ENCODE results near the gene SLC47A2.

The SLC47A2 gene

DNA sequence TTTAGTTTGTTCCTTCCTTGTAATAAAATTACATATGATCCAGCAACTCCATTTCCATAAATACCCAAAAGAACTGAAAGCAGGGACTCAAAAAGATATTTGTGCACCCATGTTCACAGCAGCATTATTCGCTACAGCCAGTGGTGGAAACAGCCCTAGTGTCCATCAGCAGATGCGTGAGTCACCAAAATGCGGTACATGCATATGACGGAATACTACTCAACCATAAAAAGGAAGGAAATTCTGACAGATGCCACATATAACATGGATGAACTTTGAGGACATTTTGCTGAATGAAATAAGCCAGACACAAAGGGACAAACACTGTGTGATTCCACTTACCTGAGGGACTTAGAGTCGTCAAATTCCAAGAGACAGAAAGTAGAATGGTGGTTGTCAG lies 9.1 kb upstream of the SLC47A2 start:
- no peaks in the 10 kb centered on the region for H3K9me3 ChIP-seq (replicated peaks in 1 of 2; ENCODE audit: control insufficient read depth in 2 of 2, insufficient read depth in 1 of 2, low read depth in 1 of 2, low read length in 2 of 2)
- no peak overlapping the region for H3K4me2 ChIP-seq (ENCODE audit: insufficient read depth, low read length, poor library complexity, severe bottlenecking)
- H4K8ac ChIP-seq (ENCODE audit: low read depth, low read length): no peak overlapping the region

DNA sequence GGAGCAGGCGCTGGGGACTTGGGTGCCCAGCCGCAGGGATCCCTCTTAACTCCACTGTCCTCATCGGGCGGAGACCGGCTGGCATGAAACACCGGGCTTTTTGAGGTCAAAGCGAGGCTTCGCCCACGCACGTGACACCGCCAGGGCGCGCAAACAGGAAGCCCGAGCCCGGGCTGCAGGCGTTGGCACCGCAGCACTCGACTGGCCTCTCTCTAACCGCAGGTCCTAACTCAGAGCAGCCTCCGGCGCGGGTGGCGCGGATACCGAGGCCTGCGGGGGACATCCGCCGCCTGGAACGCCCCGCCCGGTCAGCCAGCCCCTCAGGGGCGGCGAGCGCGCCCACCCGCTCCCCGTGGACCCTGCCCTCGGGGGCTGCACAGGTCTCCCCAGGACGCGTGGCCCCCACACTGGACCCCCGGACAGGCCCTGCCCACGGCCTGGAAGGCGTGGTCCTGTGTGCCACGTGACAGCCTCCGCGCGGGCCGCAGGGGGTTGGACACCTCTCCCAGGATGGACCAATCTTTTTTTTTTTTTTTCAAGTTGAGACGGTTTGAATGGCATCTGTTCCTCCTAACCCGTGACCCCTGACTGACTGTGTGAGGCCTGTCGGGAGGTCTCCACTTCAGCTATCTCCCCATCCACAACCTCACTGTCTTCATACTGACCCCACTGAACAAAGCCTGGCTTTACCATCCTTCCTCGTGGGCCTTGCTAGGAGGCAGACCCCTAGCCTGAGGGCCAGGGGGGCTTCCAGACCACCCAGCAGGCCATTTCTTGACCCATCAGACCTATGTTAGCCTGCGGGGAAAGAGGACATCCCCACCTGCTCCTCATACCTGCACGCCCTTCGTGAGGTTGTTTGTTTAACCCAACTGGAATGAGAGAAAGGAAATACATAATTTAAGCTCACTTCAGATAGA lies 8.4 kb upstream of the SLC47A2 start:
- no peak overlapping the region for H3K14ac ChIP-seq (ENCODE audit: low read length)
- H4K91ac ChIP-seq (ENCODE audit: low read depth, low read length, poor library complexity): no peak overlapping the region
- peak overlapping the region; percentile 87 for H2AK5ac ChIP-seq (ENCODE audit: low read depth, low read length)
- H2BK15ac ChIP-seq (ENCODE audit: low read length): no peak overlapping the region
- H3K27me3 ChIP-seq (ENCODE audit: control insufficient read depth in 3 of 3, insufficient read depth in 3 of 3, low read depth in 1 of 3, low read length in 3 of 3): peaks cover 0 to 3% (median 0%) of the 10 kb centered on the region in 3 experiments
- no peak overlapping the region for H4K8ac ChIP-seq (ENCODE audit: low read depth, low read length)
- no peak for DNase-seq (ENCODE audit: low spot score)
- no peak overlapping the region for H2AFZ ChIP-seq (ENCODE audit: low read length)
- H3K4me3 ChIP-seq (ENCODE audit: low read length in 2 of 2): no peak overlapping the region
- no peak overlapping the region for H3K4me2 ChIP-seq (ENCODE audit: insufficient read depth, low read length, poor library complexity, severe bottlenecking)
- no peaks in the 10 kb centered on the region for H3K36me3 ChIP-seq (replicated peaks in 1 of 2; ENCODE audit: control insufficient read depth in 2 of 2, insufficient read depth in 2 of 2, low read length in 2 of 2)
- peak overlapping the region; percentile 4 for H2BK5ac ChIP-seq (ENCODE audit: low read length)
- no CpG with 5 or more reads among the region's 55 CpGs for WGBS, 2 donors (ENCODE audit: extremely low coverage in 2 of 2, insufficient read length in 2 of 2, insufficient replicate concordance in 1 of 2)
- H3K18ac ChIP-seq (ENCODE audit: low read length): peak overlapping the region; percentile 28
- no peak overlapping the region for H3K27ac ChIP-seq (replicated peaks; ENCODE audit: low read length)
- H2BK120ac ChIP-seq (ENCODE audit: low read depth, low read length): peak overlapping the region; percentile 28
- H2BK12ac ChIP-seq (ENCODE audit: low read length): no peak overlapping the region
- no peak overlapping the region for H3K9ac ChIP-seq (ENCODE audit: low read depth, low read length, poor library complexity)
- no peak overlapping the region for H3K4ac ChIP-seq (ENCODE audit: low read length)
- H3K79me1 ChIP-seq (ENCODE audit: low read depth, low read length): no peaks in the 10 kb centered on the region
- peaks cover 0 to 8% of the 10 kb centered on the region in 2 donors for H3K4me1 ChIP-seq (ENCODE audit: control insufficient read depth in 2 of 2, insufficient read depth in 1 of 2, low read depth in 1 of 2, low read length in 2 of 2)
- H3K23ac ChIP-seq (ENCODE audit: low read depth, low read length, poor library complexity): no peak overlapping the region
- H3K9me3 ChIP-seq (replicated peaks in 1 of 2; ENCODE audit: control insufficient read depth in 2 of 2, insufficient read depth in 1 of 2, low read depth in 1 of 2, low read length in 2 of 2): no peaks in the 10 kb centered on the region

More for the DNA sequence above, 9.1 kb upstream of the SLC47A2 start:
- no peak overlapping the region for H3K18ac ChIP-seq (ENCODE audit: low read length)
- no peaks in the 10 kb centered on the region for H3K36me3 ChIP-seq (replicated peaks in 1 of 2; ENCODE audit: control insufficient read depth in 2 of 2, insufficient read depth in 2 of 2, low read length in 2 of 2)
- peaks cover 0 to 3% (median 0%) of the 10 kb centered on the region in 3 experiments for H3K27me3 ChIP-seq (ENCODE audit: control insufficient read depth in 3 of 3, insufficient read depth in 3 of 3, low read depth in 1 of 3, low read length in 3 of 3)
- H2AK5ac ChIP-seq (ENCODE audit: low read depth, low read length): no peak overlapping the region
- H3K27ac ChIP-seq (replicated peaks; ENCODE audit: low read length): no peak overlapping the region
- H2BK5ac ChIP-seq (ENCODE audit: low read length): no peak overlapping the region
- H3K4me3 ChIP-seq (ENCODE audit: low read length in 2 of 2): no peak overlapping the region
- no peak overlapping the region for H2BK12ac ChIP-seq (ENCODE audit: low read length)
- H4K91ac ChIP-seq (ENCODE audit: low read depth, low read length, poor library complexity): no peak overlapping the region
- no peak overlapping the region for H3K4ac ChIP-seq (ENCODE audit: low read length)
- no CpG with 5 or more reads among the region's 5 CpGs for WGBS, 2 donors (ENCODE audit: extremely low coverage in 2 of 2, insufficient read length in 2 of 2, insufficient replicate concordance in 1 of 2)
- no peak overlapping the region for H2BK15ac ChIP-seq (ENCODE audit: low read length)
- H3K9ac ChIP-seq (ENCODE audit: low read depth, low read length, poor library complexity): no peak overlapping the region
- H2AFZ ChIP-seq (ENCODE audit: low read length): no peak overlapping the region
- no peak overlapping the region for H3K23ac ChIP-seq (ENCODE audit: low read depth, low read length, poor library complexity)
- no peak for DNase-seq (ENCODE audit: low spot score)
- peaks cover 0 to 5% of the 10 kb centered on the region in 2 donors for H3K4me1 ChIP-seq (ENCODE audit: control insufficient read depth in 2 of 2, insufficient read depth in 1 of 2, low read depth in 1 of 2, low read length in 2 of 2)
- no peak overlapping the region for H2BK120ac ChIP-seq (ENCODE audit: low read depth, low read length)
- H3K14ac ChIP-seq (ENCODE audit: low read length): no peak overlapping the region
- no peaks in the 10 kb centered on the region for H3K79me1 ChIP-seq (ENCODE audit: low read depth, low read length)

DNA sequence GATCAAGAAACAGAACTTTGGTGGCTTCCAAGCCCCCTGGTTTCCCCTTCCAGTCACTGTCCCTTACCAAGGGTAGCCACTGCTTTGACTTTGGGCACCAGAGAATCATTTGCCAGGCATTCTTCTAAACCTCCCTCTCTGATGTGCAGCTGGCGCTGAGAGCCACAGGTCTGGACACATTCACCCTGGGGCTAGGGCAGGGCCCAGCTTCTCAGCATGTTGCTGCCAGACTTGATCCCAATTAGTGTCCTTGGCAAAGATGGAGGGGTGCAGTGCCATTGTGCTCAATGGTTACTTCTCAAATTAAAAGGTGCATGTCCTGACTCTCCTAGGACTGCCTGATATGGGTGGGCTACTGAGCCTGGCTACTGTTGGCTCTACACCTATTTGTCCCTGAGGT lies 7.6 kb upstream of the SLC47A2 start:
- Histone ChIP-seq H2BK15ac (ENCODE audit: low read length) (no peak overlapping the region), H3K18ac (ENCODE audit: low read length) (peak overlapping the region; percentile 12), H3K14ac (ENCODE audit: low read length) (no peak overlapping the region), H3K27ac (replicated peaks; ENCODE audit: low read length) (no peak overlapping the region), H4K91ac (ENCODE audit: low read depth, low read length, poor library complexity) (no peak overlapping the region), H3K9me3 (replicated peaks in 1 of 2; ENCODE audit: control insufficient read depth in 2 of 2, insufficient read depth in 1 of 2, low read depth in 1 of 2, low read length in 2 of 2) (no peaks in the 10 kb centered on the region), H3K27me3 (ENCODE audit: control insufficient read depth in 3 of 3, insufficient read depth in 3 of 3, low read depth in 1 of 3, low read length in 3 of 3) (peaks cover 0 to 8% (median 0%) of the 10 kb centered on the region in 3 experiments), H2AK5ac (ENCODE audit: low read depth, low read length) (peak overlapping the region; percentile 2), H2BK12ac (ENCODE audit: low read length) (no peak overlapping the region), H3K9ac (ENCODE audit: low read depth, low read length, poor library complexity) (no peak overlapping the region), H3K4me3 (ENCODE audit: low read length in 2 of 2) (no peak overlapping the region), H3K4ac (ENCODE audit: low read length) (no peak overlapping the region), H2BK120ac (ENCODE audit: low read depth, low read length) (no peak overlapping the region), H3K4me2 (ENCODE audit: insufficient read depth, low read length, poor library complexity, severe bottlenecking) (no peak overlapping the region), H4K8ac (ENCODE audit: low read depth, low read length) (no peak overlapping the region), H2BK5ac (ENCODE audit: low read length) (no peak overlapping the region), H3K36me3 (replicated peaks in 1 of 2; ENCODE audit: control insufficient read depth in 2 of 2, insufficient read depth in 2 of 2, low read length in 2 of 2) (no peaks in the 10 kb centered on the region), H3K4me1 (ENCODE audit: control insufficient read depth in 2 of 2, insufficient read depth in 1 of 2, low read depth in 1 of 2, low read length in 2 of 2) (peaks cover 0 to 8% of the 10 kb centered on the region in 2 donors), H3K23ac (ENCODE audit: low read depth, low read length, poor library complexity) (no peak overlapping the region), H2AFZ (ENCODE audit: low read length) (no peak overlapping the region), H3K79me1 (ENCODE audit: low read depth, low read length) (no peaks in the 10 kb centered on the region)
- no peak for DNase-seq (ENCODE audit: low spot score)
- no CpG with 5 or more reads among the region's 1 CpG for WGBS, 2 donors (ENCODE audit: extremely low coverage in 2 of 2, insufficient read length in 2 of 2, insufficient replicate concordance in 1 of 2)

DNA sequence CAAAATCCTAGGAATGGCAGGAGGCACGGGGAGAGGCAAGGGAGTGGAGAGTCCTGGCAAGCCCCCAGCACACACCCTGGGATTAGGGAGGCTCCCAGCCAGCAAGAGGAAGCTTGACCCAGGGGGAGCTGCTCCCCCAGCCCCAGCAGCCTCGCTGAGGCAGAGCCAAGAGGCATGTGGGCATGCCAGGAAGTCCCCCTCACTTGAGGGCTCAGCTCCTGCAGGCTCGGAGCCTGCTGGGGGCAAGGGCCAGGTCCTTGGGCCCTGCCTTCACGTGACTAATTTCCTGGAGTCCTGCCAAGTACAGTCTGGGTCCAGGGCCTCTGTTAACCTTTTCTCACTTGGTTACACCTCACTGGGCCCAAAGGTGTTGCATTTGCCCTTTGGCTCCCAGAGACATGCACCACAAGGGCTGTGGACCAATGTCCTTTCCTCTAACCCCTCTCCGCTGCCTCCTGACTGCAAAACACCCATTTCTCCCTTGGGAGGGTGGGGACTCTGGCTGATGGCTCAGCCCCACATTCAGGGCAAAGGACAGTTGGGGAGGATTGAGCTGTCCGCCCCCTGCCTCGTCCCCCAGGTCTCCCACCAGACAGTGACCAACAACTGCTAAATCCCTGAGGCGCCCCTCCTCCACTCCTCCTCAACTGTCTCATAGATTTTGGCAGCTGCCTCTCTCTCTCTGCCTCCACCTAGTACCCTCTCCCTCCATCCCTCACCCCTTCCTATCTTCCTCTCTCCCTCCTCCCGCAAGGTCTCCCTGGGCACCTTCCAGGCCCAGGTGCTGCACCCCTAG lies 4.4 kb upstream of the SLC47A2 start:
- Histone ChIP-seq H2BK15ac (ENCODE audit: low read length) (peak overlapping the region; percentile 43), H2BK120ac (ENCODE audit: low read depth, low read length) (no peak overlapping the region), H3K23ac (ENCODE audit: low read depth, low read length, poor library complexity) (peak overlapping the region; percentile 52), H2AFZ (ENCODE audit: low read length) (peak overlapping the region; percentile 15), H3K4me2 (ENCODE audit: insufficient read depth, low read length, poor library complexity, severe bottlenecking) (no peak overlapping the region), H3K18ac (ENCODE audit: low read length) (peak overlapping the region; percentile 54), H3K27ac (replicated peaks; ENCODE audit: low read length) (no peak overlapping the region), H3K9ac (ENCODE audit: low read depth, low read length, poor library complexity) (no peak overlapping the region), H3K4me1 (ENCODE audit: control insufficient read depth in 2 of 2, insufficient read depth in 1 of 2, low read depth in 1 of 2, low read length in 2 of 2) (peaks cover 3 to 33% of the 10 kb centered on the region in 2 donors), H4K91ac (ENCODE audit: low read depth, low read length, poor library complexity) (no peak overlapping the region), H3K9me3 (replicated peaks in 1 of 2; ENCODE audit: control insufficient read depth in 2 of 2, insufficient read depth in 1 of 2, low read depth in 1 of 2, low read length in 2 of 2) (no peaks in the 10 kb centered on the region), H2BK5ac (ENCODE audit: low read length) (peak overlapping the region; percentile 62), H3K4me3 (ENCODE audit: low read length in 2 of 2) (no peak overlapping the region), H3K36me3 (replicated peaks in 1 of 2; ENCODE audit: control insufficient read depth in 2 of 2, insufficient read depth in 2 of 2, low read length in 2 of 2) (no peaks in the 10 kb centered on the region), H2AK5ac (ENCODE audit: low read depth, low read length) (peak overlapping the region; percentile 23), H3K14ac (ENCODE audit: low read length) (peak overlapping the region; percentile 63), H3K4ac (ENCODE audit: low read length) (no peak overlapping the region), H2BK12ac (ENCODE audit: low read length) (no peak overlapping the region), H3K27me3 (ENCODE audit: control insufficient read depth in 3 of 3, insufficient read depth in 3 of 3, low read depth in 1 of 3, low read length in 3 of 3) (peaks cover 0 to 20% (median 0%) of the 10 kb centered on the region in 3 experiments), H3K79me1 (ENCODE audit: low read depth, low read length) (peaks cover 2% of the 10 kb centered on the region), H4K8ac (ENCODE audit: low read depth, low read length) (no peak overlapping the region)
- DNase-seq (ENCODE audit: low spot score): no peak
- WGBS, 2 donors (ENCODE audit: extremely low coverage in 2 of 2, insufficient read length in 2 of 2, insufficient replicate concordance in 1 of 2): no CpG with 5 or more reads among the region's 9 CpGs

Measured in neuronal stem cell (in vitro differentiated cells).